GM21447 (cell line): ENCODE results near the gene CACNA1C.
"Not testable (repeated sequence)": the region's sequence is repeated elsewhere in the genome, so short reads cannot be mapped to it uniquely, and the experiment has no call there.

Source experiments
- ATAC-seq: cut with Tn5 transposase; IDR thresholded peaks from one replicate; pipeline ENCODE4 v1.9.1; 2021; ENCODE audit not compliant: unreplicated experiment

The CACNA1C gene

DNA sequence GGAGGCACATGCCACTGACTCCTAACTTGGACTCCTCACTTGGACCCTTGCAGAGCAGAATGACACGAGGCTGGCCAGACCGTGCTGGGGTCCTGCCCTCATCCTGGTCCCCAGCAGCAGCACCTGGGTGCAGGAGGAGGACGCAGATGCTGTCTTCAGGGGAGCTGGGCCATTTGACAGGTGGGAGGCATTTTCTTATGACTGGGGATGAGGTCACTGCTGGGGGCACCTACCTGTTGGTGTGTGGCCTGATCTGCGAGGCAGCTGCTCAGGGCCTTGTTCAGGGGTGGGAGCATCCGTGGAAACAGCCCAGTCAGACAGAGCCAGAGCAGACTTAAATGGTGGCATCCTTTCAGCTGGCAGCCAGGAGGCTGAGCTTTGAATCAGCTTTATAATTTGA lies 57.3 kb downstream of the CACNA1C start:
- ATAC-seq: no peak

GRCh38 chr12:2110849-2111566 lies 58.2 kb downstream of the CACNA1C start:
- no peak for ATAC-seq

DNA sequence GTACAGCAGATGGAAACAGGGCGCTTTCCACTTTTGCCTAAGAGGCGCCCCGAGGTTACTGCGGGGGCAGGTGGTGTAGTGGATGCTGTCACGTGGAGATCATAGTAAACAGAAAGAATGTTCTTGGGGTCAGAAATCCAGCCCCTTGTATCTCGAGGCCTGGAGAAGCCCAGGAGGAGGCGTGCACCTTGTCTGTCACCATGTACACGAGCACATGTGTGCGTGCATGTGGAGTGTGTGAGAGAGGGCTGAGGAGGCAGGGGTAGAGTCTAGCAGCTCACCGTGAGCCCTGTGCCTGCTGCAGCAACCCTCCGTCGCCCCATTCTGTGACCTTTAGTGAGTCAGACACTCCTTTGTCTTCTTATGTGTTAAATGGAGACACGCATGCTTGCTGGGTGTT lies 59.0 kb downstream of the CACNA1C start:
- no peak for ATAC-seq

DNA sequence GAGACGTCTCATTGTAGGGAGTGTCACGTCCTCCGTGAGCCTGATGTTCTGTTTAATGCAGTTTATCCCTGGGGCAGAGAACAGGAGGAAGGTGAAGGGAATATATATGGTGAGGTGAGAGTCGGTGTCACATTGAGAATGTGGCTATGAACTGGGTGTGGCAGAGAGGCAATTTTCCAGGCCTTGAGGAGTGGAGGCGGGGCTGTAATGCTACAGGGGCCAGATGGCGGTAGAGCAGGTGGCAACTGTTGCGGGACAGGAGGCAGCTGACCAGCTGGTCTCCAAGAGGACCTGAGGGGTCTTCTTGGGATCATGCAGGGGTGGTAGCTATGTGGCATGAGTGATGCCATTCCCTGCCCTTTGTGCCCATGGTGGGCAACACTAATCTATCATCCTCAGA lies 59.6 kb downstream of the CACNA1C start:
- ATAC-seq: no peak

DNA sequence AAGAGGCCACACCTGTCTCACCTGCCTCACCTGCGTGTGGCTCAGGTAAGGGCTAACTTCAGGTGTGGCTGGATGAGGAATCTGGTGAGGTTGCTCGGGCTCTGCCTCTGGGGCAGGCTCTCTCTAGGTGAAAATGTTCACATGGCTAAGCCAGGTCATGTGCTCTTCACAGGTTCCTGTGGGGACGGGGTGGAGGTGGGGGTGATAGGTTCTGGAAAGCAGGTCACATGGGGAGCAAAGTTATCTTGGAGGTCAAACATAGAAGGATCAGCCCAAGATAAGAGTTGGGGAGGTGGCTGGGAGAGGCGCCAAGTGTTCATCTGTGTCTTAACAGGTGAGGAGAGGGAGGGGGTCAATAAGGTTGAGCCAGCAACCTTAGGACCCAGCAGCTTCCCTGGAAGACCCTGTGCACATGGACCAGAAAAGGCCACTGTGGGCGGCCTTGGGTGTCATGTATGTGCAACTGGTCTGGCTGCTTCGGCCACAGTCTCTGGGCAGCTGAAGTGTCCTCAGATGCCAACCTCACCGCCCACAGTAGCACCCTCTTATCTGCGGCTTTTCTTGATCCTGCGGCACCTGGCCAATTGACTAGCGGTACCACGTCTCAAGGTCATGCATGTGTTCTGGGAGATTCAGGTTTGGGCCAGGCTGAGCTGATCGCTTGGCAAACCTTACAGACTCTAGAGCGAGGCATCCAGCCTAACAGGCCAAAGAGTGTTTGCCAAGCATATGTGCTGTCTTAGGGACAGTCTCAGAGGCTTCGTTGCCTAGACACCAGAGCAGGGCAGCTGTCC lies 60.5 kb downstream of the CACNA1C start:
- no peak for ATAC-seq

DNA sequence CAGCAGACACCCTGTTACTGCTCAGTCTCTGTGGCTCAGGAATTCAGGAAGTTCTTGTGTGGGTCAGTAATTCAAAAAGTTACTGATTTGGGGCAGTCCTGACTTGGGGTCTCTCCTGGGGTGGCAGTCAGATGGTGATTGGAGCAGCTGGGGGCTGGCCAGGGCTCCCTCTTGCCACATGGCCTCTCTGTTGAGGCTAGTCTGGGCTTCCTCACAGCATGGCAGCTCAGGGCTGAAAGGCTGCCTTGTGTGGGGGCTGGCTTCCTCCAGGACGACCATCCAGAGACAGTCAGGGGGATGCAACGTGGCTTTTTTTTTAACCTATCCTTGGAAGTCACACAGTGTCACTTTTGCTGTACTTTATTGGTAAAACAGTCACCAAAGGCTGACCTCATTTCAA lies 61.3 kb downstream of the CACNA1C start:
- no peak for ATAC-seq

DNA sequence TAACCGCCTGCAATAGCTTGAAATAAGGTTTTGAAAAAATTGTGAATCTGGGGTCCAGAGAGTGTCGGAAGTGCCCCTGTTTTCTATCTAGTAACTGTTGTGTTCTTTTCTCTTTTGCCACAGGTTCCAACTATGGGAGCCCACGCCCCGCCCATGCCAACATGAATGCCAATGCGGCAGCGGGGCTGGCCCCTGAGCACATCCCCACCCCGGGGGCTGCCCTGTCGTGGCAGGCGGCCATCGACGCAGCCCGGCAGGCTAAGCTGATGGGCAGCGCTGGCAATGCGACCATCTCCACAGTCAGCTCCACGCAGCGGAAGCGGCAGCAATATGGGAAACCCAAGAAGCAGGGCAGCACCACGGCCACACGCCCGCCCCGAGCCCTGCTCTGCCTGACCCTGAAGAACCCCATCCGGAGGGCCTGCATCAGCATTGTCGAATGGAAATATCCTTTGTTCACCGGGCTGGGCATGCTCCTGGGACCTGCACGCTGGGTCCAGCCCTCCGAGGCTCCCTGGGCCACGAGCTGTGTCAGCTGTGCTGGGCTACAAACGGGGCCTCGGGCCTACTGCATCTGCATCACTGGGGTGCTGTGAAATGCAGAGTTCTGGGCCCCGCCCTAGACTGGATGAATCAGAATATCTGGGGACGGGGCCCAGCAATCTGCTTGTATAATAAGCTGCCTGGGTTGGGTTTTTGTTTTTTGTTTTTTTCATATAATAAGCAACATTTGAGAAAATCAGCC lies 62.5 kb downstream of the CACNA1C start:
- no peak for ATAC-seq

DNA sequence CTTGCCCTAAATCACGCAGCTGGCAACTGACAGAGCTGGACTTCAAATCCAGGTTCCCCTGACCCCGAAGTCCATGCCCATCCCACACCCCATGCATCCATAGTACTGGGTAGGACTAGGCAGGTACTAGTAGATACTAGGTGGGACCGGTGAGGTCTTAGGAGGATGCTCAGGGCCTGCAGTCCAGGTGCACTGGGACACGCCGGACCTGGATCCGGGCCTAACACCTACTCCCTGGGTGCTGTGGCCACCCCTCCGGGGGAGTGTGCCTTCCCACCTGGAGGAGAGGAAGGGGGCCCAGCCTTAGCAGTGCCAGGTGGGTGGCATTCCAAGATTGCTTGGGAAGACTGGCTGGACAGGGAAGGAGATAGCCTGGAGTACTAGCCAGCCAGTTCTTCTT lies 64.8 kb downstream of the CACNA1C start:
- no peak for ATAC-seq

GRCh38 chr12:2118061-2118460 lies 65.3 kb downstream of the CACNA1C start:
- ATAC-seq: no peak

DNA sequence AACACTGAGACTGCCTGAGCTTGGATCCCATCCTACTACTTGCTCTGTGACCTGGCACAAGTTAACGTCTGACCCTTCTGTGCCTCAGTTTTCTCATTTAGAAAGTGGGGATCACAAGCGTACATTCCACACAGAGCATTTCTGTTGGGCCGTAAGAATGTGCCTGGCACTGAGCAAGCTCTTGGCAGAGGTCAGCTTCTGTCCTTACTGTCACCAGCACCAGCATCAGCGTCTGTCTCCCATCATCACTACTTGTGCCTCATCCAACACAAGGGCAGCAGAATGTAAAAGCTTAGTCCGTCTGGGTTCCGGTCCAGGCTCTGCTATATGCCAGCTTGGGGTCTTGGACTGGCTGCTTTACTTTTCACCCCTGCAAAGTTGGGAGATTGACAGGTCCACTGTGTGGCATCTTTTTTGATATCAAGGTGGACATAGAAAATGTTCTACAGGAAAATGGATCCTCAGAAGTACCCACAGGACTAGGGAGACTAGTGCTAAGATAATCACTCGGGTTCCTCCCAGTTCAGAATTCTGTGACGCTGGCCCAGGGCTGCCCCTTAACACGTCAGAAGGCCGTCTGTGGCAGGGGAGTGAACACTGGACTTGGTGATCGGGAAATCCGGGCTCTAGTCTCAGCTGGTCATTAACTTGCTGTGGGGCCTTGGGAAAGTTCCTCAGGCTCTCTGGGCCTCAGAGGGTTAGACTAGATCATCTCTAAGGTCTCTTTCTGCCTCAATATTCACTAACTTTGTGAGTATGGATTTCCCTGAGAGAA lies 65.9 kb downstream of the CACNA1C start:
- no peak for ATAC-seq

DNA sequence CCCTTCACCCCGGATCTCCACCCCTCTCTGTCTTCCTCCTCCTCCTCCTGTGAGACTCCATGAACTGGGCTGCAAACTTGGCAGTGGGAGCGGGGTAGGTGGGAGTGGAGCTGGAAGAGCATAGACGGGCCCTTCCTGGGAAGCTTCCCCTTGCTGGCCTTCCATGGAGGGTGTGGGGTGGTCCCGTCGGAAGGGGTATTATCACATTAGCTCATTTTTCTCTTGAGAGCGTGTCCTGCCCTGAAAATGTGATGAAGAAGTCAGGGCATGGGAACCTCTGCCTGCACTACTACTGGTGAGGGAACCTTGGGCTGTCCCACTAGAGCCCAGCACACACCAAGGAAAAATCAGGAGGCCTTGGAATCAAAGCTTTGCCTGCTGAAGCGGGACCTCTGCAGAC lies 66.5 kb downstream of the CACNA1C start:
- ATAC-seq: no peak

GRCh38 chr12:2120982-2121758 lies 68.4 kb downstream of the CACNA1C start:
- ATAC-seq: no peak

- no peak for ATAC-seq
Observed at GRCh38 chr12:2124466-2125023, 71.8 kb downstream of the CACNA1C start.

- ATAC-seq: no peak
Observed at GRCh38 chr12:2125651-2126522, 73.1 kb downstream of the CACNA1C start.

- ATAC-seq: no peak
Observed at GRCh38 chr12:2126676-2127406, 74.1 kb downstream of the CACNA1C start.

DNA sequence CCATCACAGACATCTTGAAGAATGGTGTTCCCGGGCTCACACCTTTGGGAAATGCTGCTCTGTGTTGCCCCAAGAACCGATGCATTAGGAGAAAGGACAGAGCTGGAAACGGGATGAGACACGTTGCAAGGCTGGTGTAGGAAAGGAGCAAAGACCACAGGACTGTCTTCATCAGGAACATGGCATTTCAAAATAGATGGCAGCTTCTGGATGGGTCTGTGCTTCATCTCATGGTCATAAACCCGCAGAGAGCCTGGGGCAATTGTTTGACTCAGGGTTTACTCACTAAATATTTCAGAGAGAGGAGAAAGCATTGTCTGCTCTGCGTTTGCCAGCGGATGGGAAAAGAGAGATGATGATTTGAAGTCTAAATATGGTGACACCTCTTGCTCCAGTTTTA lies 76.3 kb downstream of the CACNA1C start:
- no peak for ATAC-seq

GRCh38 chr12:2135661-2136418 lies 83.1 kb downstream of the CACNA1C start:
- ATAC-seq: not testable (repeated sequence)

- no peak for ATAC-seq
Observed at GRCh38 chr12:2136901-2137300, 84.1 kb downstream of the CACNA1C start.
